HFFc6 (cell line): Measurements from ENCODE around the gene ZFP90. TPM values are rescaled to one million over a fixed set of nuclear protein-coding genes. Genes with fewer than 3 reads are reported as not detected.
A peak's percentile ranks its signal among the peaks of the same experiment; 100 is the strongest.
"Not testable (repeated sequence)": the region's sequence is repeated elsewhere in the genome, so short reads cannot be mapped to it uniquely, and the experiment has no call there.

ENCODE experiments used
- DNase-seq: peaks from one replicate; pipeline ENCODE4 v3.0.0-alpha.2; 2018
- H3K27ac Mint-ChIP-seq: 2 replicates; pipeline ENCODE4 v1.8.0; 2020; ENCODE audit warnings: mild to moderate bottlenecking, mixed read lengths
- H3K27me3 Mint-ChIP-seq: 2 replicates; pipeline ENCODE4 v1.8.0; 2021; ENCODE audit warnings: mild to moderate bottlenecking, moderate library complexity, mixed read lengths; ENCODE audit not compliant: insufficient read depth
- H3K36me3 Mint-ChIP-seq: 2 replicates; pipeline ENCODE4 v1.8.0; 2021; ENCODE audit warnings: low read depth, mixed read lengths
- H3K4me1 Mint-ChIP-seq: 2 replicates; pipeline ENCODE4 v1.8.0; 2020; ENCODE audit warnings: low read depth, mixed read lengths
- H3K4me3 Mint-ChIP-seq: 2 replicates; pipeline ENCODE4 v1.8.0; 2020; ENCODE audit warnings: mild to moderate bottlenecking, moderate library complexity, mixed read lengths
- H3K9me3 Mint-ChIP-seq: 2 replicates; pipeline ENCODE4 v1.8.0; 2020; ENCODE audit warnings: mild to moderate bottlenecking, mixed read lengths
- CTCF ChIP-seq: fragments of 200-600 bp; sonication (generic); IDR thresholded peaks from 2 replicates; pipeline ENCODE4 v1.5.0; 2021; ENCODE audit warnings: antibody characterized with exemption, mild to moderate bottlenecking
- total RNA-seq, 6 experiments: library from RNA; stranded (reverse); fragmentation: NEBNext Ultra II Directional; extraction: Animal tissue kit (Norgen Biotek cat#: 25700); gene quantifications; 2 replicates in 1 of 6; 3 replicates in 5 of 6; pipeline ENCODE4 v1.2.3, GENCODE V29; 2021

The ZFP90 gene
- total RNA-seq, 6 experiments from 2014 or later, result 13.3 to 17.0 (median 13.9) TPM

GRCh38 chr16:68535331-68535730, 3.8 kb upstream of the ZFP90 start:
- H3K4me1 Mint-ChIP-seq, result peaks cover 23% of the 10 kb centered on the region
- H3K27ac Mint-ChIP-seq, result no peak overlapping the region
- peaks cover 36% of the 10 kb centered on the region for H3K36me3 Mint-ChIP-seq
- H3K9me3 Mint-ChIP-seq, result peaks cover 31% of the 10 kb centered on the region
- no peak for DNase-seq
- no peak overlapping the region for H3K4me3 Mint-ChIP-seq
- no peak for TF ChIP-seq CTCF
- peaks cover 3% of the 10 kb centered on the region; the same call in 1 of the 2 replicates for H3K27me3 Mint-ChIP-seq

- Mint-ChIP-seq H3K4me3 (peak overlapping the region; percentile 88), H3K27ac (peak overlapping the region; percentile 56), H3K4me1 (peaks cover 13% of the 10 kb centered on the region), H3K9me3 (peaks cover 40% of the 10 kb centered on the region), H3K27me3 (peaks cover 3% of the 10 kb centered on the region), H3K36me3 (peaks cover 46% of the 10 kb centered on the region)
- DNase-seq, result no peak
- TF ChIP-seq CTCF, result no peak
These were observed 684 bp downstream of the ZFP90 start for GRCh38 chr16:68539711-68540239.

GRCh38 chr16:68548947-68549346, 9.9 kb downstream of the ZFP90 start:
- Mint-ChIP-seq H3K27ac (no peak overlapping the region), H3K4me1 (no peaks in the 10 kb centered on the region), H3K36me3 (peaks cover 92% of the 10 kb centered on the region), H3K9me3 (peaks cover 87% of the 10 kb centered on the region), H3K27me3 (no peaks in the 10 kb centered on the region), H3K4me3 (no peak overlapping the region)
- DNase-seq, result no peak
- TF ChIP-seq CTCF, result no peak

GRCh38 chr16:68553186-68553585, 14.1 kb downstream of the ZFP90 start:
- TF ChIP-seq CTCF, result no peak
- H3K9me3 Mint-ChIP-seq, result peaks cover 92% of the 10 kb centered on the region
- H3K27me3 Mint-ChIP-seq, result no peaks in the 10 kb centered on the region
- H3K27ac Mint-ChIP-seq, result no peak overlapping the region
- no peak for DNase-seq
- no peak overlapping the region for H3K4me3 Mint-ChIP-seq
- H3K36me3 Mint-ChIP-seq, result peaks cover 95% of the 10 kb centered on the region
- H3K4me1 Mint-ChIP-seq, result no peaks in the 10 kb centered on the region

GRCh38 chr16:68560341-68560740, 21.2 kb downstream of the ZFP90 start:
- H3K4me1 Mint-ChIP-seq, H3K4me3 Mint-ChIP-seq, H3K27ac Mint-ChIP-seq, H3K27me3 Mint-ChIP-seq, DNase-seq: not testable (repeated sequence)
- Mint-ChIP-seq H3K9me3 (peaks cover 100% of the 10 kb centered on the region), H3K36me3 (peaks cover 98% of the 10 kb centered on the region)

GRCh38 chr16:68563631-68564381, 24.7 kb downstream of the ZFP90 start:
- peaks cover 100% of the 10 kb centered on the region for H3K9me3 Mint-ChIP-seq
- peaks cover 93% of the 10 kb centered on the region for H3K36me3 Mint-ChIP-seq
- no peaks in the 10 kb centered on the region for H3K27me3 Mint-ChIP-seq
- no peak for DNase-seq
- no peak for TF ChIP-seq CTCF
- H3K4me1 Mint-ChIP-seq, result no peaks in the 10 kb centered on the region
- no peak overlapping the region for H3K27ac Mint-ChIP-seq
- no peak overlapping the region for H3K4me3 Mint-ChIP-seq
